ENCODE results near the gene FKBP2.
A peak's percentile ranks its signal among the peaks of the same experiment; 100 is the strongest.

FKBP2 gene

DNA sequence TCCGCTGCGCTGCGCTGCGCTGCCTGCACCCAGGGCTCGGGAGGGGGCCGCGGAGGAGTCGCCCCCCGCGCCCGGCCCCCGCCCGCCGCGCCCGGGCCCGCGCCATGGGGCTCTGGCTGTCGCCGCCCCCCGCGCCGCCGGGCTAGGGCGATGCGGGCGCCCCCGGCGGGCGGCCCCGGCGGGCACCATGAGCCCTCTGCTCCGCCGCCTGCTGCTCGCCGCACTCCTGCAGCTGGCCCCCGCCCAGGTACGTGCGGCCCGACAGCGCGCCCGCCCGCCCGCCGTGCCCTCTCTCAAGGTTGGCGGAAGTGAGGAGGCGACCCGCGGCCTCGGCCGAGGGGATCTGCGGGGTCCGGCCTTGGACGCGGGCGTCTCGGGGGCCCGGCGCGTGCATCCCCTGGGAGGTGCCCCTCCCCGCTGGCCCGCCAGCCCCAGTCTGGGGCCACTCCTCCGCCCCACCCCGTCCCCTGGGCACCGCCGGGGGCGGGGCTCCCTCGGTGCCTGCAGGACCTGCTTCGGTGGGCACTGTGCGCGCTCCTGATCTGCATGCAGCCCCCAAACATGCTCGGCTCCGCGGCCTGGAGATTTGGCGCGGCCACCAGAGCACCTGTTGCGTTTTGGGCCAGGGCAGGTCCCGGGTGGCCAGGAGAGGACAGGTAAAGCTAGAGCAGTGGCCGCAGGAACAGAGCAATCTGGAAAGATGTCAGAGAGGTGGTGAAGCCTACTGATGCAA, 6.1 kb upstream of the FKBP2 start:
- Mint-ChIP-seq H3K27me3 (ENCODE audit: low read depth, poor library complexity) (peaks cover 15% of the 10 kb centered on the region), H3K36me3 (ENCODE audit: low read depth) (peaks cover 8% of the 10 kb centered on the region), H3K27ac (no peak overlapping the region), H3K4me3 (peak overlapping the region; percentile 83), H3K4me1 (peaks cover 31% of the 10 kb centered on the region), H3K9me3 (no peaks in the 10 kb centered on the region)
- DNase-seq = peak; percentile 59
- TF ChIP-seq, protein P1, sequence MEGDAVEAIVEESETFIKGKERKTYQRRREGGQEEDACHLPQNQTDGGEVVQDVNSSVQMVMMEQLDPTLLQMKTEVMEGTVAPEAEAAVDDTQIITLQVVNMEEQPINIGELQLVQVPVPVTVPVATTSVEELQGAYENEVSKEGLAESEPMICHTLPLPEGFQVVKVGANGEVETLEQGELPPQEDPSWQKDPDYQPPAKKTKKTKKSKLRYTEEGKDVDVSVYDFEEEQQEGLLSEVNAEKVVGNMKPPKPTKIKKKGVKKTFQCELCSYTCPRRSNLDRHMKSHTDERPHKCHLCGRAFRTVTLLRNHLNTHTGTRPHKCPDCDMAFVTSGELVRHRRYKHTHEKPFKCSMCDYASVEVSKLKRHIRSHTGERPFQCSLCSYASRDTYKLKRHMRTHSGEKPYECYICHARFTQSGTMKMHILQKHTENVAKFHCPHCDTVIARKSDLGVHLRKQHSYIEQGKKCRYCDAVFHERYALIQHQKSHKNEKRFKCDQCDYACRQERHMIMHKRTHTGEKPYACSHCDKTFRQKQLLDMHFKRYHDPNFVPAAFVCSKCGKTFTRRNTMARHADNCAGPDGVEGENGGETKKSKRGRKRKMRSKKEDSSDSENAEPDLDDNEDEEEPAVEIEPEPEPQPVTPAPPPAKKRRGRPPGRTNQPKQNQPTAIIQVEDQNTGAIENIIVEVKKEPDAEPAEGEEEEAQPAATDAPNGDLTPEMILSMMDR (IDR thresholded peaks at IDR 0.05) = no peak

DNA sequence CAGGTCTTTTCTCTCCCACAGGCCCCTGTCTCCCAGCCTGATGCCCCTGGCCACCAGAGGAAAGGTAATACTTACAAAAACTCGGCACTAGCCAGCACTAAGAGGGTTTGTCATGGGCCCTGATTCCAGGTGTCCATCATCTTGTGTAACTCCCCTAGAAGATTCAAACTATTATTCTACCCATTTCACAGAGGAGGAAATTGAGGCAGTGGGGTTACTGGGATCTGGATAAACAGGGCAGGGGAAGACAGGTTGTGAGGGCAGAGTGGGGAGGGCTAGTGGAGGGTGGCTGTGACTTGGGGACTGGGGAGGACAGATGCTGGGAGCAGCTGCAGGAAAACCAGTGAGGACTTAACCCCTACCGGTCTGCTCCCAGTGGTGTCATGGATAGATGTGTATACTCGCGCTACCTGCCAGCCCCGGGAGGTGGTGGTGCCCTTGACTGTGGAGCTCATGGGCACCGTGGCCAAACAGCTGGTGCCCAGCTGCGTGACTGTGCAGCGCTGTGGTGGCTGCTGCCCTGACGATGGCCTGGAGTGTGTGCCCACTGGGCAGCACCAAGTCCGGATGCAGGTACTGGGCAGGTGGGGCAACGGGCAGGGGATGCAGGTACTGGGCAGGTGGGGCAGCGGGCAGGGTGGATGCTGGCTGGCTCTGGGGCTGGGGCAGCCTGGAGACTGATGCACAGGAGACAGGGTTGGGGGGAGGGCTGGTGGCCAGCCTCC, 5.3 kb upstream of the FKBP2 start:
- no peak overlapping the region for H3K27ac Mint-ChIP-seq
- H3K4me1 Mint-ChIP-seq = peaks cover 36% of the 10 kb centered on the region
- H3K9me3 Mint-ChIP-seq = no peaks in the 10 kb centered on the region
- peaks cover 8% of the 10 kb centered on the region for H3K36me3 Mint-ChIP-seq (ENCODE audit: low read depth)
- DNase-seq = no peak
- peaks cover 15% of the 10 kb centered on the region for H3K27me3 Mint-ChIP-seq (ENCODE audit: low read depth, poor library complexity)
- TF ChIP-seq, protein P1 (IDR thresholded peaks at IDR 0.05) = no peak
- peak overlapping the region; percentile 83 for H3K4me3 Mint-ChIP-seq

DNA sequence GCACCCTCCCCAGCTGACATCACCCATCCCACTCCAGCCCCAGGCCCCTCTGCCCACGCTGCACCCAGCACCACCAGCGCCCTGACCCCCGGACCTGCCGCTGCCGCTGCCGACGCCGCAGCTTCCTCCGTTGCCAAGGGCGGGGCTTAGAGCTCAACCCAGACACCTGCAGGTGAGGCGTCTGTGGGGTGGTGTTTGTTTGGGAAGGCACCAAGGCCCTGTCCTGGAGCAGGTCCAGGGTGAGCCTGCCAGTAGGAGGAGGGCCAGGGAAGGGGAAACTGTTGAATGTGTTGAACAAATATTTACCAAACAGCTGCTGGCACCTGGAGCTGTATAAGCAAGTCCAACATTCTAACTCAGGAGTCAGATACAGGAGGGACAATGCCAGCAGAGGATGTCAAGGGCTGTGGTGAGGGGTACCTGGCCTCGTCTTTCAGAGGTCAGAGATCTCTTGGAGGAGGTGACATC, 3.4 kb upstream of the FKBP2 start:
- peaks cover 8% of the 10 kb centered on the region for H3K36me3 Mint-ChIP-seq (ENCODE audit: low read depth)
- H3K27me3 Mint-ChIP-seq (ENCODE audit: low read depth, poor library complexity) = peaks cover 10% of the 10 kb centered on the region
- H3K9me3 Mint-ChIP-seq = no peaks in the 10 kb centered on the region
- no peak for DNase-seq
- peaks cover 26% of the 10 kb centered on the region for H3K4me1 Mint-ChIP-seq
- H3K4me3 Mint-ChIP-seq = no peak overlapping the region
- no peak overlapping the region for H3K27ac Mint-ChIP-seq
- TF ChIP-seq, protein P1 (IDR thresholded peaks at IDR 0.05) = no peak

DNA sequence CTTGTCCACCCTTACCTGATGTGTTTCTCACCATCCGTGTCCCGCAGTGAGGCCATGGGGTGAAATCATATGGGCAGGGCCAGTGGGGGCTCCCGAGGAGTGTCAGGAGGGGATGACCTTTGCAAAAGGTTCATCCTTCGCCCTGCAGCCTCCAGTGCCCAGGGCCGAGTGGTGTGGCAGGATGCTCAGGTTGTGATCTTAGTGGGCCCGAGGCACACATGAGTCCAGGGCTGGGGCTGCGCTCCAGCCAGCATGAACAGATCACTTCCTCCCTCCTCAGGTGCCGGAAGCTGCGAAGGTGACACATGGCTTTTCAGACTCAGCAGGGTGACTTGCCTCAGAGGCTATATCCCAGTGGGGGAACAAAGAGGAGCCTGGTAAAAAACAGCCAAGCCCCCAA, 2.8 kb upstream of the FKBP2 start:
- TF ChIP-seq, protein P1 (IDR thresholded peaks at IDR 0.05) = no peak
- DNase-seq = no peak
- H3K36me3 Mint-ChIP-seq (ENCODE audit: low read depth) = peaks cover 8% of the 10 kb centered on the region
- H3K27ac Mint-ChIP-seq = peak overlapping the region; percentile 29
- peaks cover 24% of the 10 kb centered on the region for H3K4me1 Mint-ChIP-seq
- no peaks in the 10 kb centered on the region for H3K9me3 Mint-ChIP-seq
- H3K4me3 Mint-ChIP-seq = no peak overlapping the region
- H3K27me3 Mint-ChIP-seq (ENCODE audit: low read depth, poor library complexity) = peaks cover 7% of the 10 kb centered on the region

DNA sequence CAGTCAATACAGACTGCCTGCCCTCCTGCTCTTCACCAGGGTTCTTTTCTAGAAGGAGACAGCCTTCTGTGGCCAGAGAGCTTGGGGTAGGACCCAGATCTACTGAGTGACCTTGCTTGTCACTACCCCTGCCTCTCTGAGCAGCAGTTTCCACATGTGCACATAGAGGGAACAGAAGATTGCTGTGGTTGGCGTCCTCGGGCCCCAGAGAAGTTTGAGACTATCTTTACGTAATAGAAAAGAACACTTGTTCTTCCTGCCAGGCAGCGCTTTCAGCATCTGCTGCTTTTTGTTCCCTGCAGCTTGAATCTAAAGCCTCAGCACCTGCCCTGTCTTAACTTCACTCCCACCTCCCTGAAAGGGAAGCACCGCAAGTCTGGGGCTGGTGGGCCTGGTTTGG, 1.9 kb upstream of the FKBP2 start:
- Mint-ChIP-seq H3K27me3 (ENCODE audit: low read depth, poor library complexity) (no peaks in the 10 kb centered on the region), H3K36me3 (ENCODE audit: low read depth) (peaks cover 8% of the 10 kb centered on the region), H3K9me3 (no peaks in the 10 kb centered on the region), H3K27ac (no peak overlapping the region), H3K4me1 (peaks cover 33% of the 10 kb centered on the region), H3K4me3 (no peak overlapping the region)
- TF ChIP-seq, protein P1 (IDR thresholded peaks at IDR 0.05) = no peak
- DNase-seq = no peak

Data from nephron progenitor cell (in vitro differentiated cells).